Glutamatergic neuron (in vitro differentiated cells): ENCODE results near the gene IL10RB. TPM values are rescaled to one million over a fixed set of nuclear protein-coding genes. Genes with fewer than 3 reads are reported as not detected.

Source experiments
- DNase-seq: peaks from one replicate; pipeline ENCODE4 v3.0.0; 2022
- H3K27ac Mint-ChIP-seq: one replicate; pipeline ENCODE4 v1.8.0; 2020; ENCODE audit warnings: mild to moderate bottlenecking, mixed read lengths, inconsistent platforms; ENCODE audit not compliant: unreplicated experiment
- H3K27me3 Mint-ChIP-seq: one replicate; pipeline ENCODE4 v1.8.0; 2020; ENCODE audit warnings: mild to moderate bottlenecking, moderate library complexity, mixed read lengths, inconsistent platforms; ENCODE audit not compliant: unreplicated experiment
- H3K36me3 Mint-ChIP-seq: one replicate; pipeline ENCODE4 v1.8.0; 2020; ENCODE audit warnings: mild to moderate bottlenecking, mixed read lengths, inconsistent platforms; ENCODE audit not compliant: unreplicated experiment
- H3K4me1 Mint-ChIP-seq: one replicate; pipeline ENCODE4 v1.8.0; 2020; ENCODE audit warnings: mild to moderate bottlenecking, low read depth, mixed read lengths, inconsistent platforms; ENCODE audit not compliant: unreplicated experiment
- H3K4me3 Mint-ChIP-seq: one replicate; pipeline ENCODE4 v1.8.0; 2020; ENCODE audit warnings: mild to moderate bottlenecking, mixed read lengths, inconsistent platforms; ENCODE audit not compliant: unreplicated experiment
- H3K9me3 Mint-ChIP-seq: one replicate; pipeline ENCODE4 v1.8.0; 2020; ENCODE audit warnings: mild to moderate bottlenecking, moderate library complexity, mixed read lengths, inconsistent platforms; ENCODE audit not compliant: unreplicated experiment
- total RNA-seq: library from RNA; stranded (reverse); fragmentation: NEBNext Ultra II Directional; extraction: Animal tissue kit (Norgen Biotek cat#: 25700); gene quantifications from one replicate; pipeline ENCODE4 v1.2.1, GENCODE V29; 2021; ENCODE audit not compliant: unreplicated experiment
- TF ChIP-seq, protein P1 (sequence below): fragments of 200-600 bp; sonication (generic); IDR thresholded peaks from one replicate; pipeline ENCODE4 v1.5.0; 2021; ENCODE audit not compliant: partially characterized antibody, unreplicated experiment

The IL10RB gene
- total RNA-seq, 1 donor from 2014 or later: 4.7 TPM

DNA sequence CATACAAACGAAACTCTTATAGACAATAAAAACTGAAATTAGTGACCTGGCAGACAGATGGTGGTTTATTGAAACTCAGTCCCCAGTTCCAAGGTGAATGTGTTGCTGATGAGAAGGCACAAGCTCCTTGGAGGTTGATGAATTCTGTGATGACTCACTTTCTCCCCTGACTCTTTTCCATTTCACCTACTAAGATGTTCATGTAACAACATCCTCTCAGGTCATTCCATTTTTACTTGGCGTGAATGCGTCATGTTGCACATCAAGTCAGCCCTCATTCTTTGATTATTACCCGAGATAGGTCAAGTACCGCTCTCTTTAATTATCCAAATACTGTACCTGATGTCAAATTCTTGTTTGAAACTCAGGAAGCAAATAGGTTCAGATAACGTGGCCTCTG is 10.1 kb upstream of the IL10RB start:
- DNase-seq: no peak
- Mint-ChIP-seq H3K27ac (no peak overlapping the region), H3K27me3 (peaks cover 5% of the 10 kb centered on the region), H3K9me3 (peaks cover 4% of the 10 kb centered on the region), H3K4me1 (peaks cover 8% of the 10 kb centered on the region), H3K4me3 (no peak overlapping the region), H3K36me3 (peaks cover 17% of the 10 kb centered on the region)
- TF ChIP-seq, protein P1, sequence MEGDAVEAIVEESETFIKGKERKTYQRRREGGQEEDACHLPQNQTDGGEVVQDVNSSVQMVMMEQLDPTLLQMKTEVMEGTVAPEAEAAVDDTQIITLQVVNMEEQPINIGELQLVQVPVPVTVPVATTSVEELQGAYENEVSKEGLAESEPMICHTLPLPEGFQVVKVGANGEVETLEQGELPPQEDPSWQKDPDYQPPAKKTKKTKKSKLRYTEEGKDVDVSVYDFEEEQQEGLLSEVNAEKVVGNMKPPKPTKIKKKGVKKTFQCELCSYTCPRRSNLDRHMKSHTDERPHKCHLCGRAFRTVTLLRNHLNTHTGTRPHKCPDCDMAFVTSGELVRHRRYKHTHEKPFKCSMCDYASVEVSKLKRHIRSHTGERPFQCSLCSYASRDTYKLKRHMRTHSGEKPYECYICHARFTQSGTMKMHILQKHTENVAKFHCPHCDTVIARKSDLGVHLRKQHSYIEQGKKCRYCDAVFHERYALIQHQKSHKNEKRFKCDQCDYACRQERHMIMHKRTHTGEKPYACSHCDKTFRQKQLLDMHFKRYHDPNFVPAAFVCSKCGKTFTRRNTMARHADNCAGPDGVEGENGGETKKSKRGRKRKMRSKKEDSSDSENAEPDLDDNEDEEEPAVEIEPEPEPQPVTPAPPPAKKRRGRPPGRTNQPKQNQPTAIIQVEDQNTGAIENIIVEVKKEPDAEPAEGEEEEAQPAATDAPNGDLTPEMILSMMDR: no peak

DNA sequence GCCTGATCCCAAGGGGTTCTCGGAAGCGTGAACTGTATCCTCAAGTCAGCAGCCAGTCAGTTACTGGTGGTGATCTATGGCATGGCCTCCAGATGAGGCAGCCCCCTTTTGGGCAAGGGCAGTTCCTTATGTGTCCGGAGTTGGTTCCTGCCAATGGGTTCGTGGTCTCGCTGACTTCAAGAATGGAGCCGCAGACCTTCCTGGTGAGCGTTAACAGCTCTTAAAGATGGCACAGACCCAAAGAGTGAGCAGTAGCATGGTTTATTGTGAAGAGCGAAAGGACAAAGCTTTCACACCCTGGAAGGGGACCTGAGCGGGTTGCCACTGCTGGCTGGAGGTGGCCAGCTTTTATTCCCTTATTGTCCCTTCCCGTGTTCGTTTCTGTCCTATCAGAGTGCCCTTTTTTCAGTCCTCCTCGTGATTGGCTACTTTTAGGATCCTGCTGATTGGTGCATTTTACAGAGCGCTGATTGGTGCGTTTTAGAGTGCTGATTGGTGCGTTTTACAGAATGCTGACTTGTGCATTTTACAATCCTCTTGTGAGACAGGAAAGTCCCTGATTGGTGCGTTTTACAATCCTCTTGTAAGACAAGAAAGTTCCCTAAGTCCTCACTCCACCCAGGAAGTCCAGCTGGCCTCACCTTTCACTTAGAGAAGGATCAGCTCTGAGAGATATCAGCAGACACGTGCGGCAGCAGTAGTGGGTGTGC is 8.9 kb upstream of the IL10RB start:
- Mint-ChIP-seq H3K9me3 (peaks cover 4% of the 10 kb centered on the region), H3K4me1 (peaks cover 8% of the 10 kb centered on the region), H3K27ac (no peak overlapping the region), H3K27me3 (peaks cover 5% of the 10 kb centered on the region), H3K4me3 (no peak overlapping the region), H3K36me3 (peaks cover 15% of the 10 kb centered on the region)
- TF ChIP-seq, protein P1: no peak
- no peak for DNase-seq

DNA sequence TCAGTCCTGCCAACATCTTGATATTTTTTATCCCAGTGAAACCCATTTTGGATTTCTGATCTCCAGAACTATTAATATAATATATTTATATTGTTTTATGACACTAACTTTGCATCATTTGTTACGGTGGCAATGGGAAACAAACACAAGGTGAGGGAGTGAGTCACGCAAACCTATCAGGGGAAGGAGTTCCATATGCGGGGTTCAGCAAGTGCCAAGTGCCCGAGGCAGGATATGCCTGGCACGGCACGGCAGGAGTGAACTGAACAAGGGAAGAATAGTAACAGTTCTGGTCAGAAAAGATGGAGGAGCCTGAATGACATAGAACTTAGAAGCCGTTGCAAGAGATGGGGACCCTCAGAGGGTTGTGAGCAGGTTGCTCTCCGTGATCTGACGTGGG is 7.7 kb upstream of the IL10RB start:
- Mint-ChIP-seq H3K27ac (no peak overlapping the region), H3K27me3 (peaks cover 5% of the 10 kb centered on the region), H3K9me3 (peaks cover 4% of the 10 kb centered on the region), H3K4me1 (peaks cover 8% of the 10 kb centered on the region), H3K4me3 (no peak overlapping the region), H3K36me3 (peaks cover 15% of the 10 kb centered on the region)
- TF ChIP-seq, protein P1: no peak
- DNase-seq: no peak

DNA sequence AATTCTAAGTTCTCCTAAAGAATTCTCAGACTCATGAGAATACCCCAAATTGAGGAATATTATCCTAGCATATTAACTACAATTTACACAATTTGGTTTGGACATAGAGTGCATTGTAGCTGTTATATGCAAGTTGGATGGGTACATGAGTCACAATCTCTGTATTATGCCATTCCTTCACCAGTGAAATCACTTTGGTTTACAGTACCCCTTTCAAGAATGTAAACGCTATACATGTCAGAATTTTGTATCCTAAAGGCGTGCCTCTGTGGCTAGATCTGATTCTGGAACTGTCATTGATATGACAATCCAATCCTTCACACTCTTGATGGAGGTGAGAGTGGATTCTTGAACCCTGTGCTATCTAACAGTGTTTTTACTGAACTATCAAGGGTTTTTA is 6.7 kb upstream of the IL10RB start:
- H3K27ac Mint-ChIP-seq: no peak overlapping the region
- H3K27me3 Mint-ChIP-seq: peaks cover 5% of the 10 kb centered on the region
- TF ChIP-seq, protein P1: no peak
- peaks cover 8% of the 10 kb centered on the region for H3K4me1 Mint-ChIP-seq
- H3K9me3 Mint-ChIP-seq: peaks cover 6% of the 10 kb centered on the region
- no peak for DNase-seq
- no peak overlapping the region for H3K4me3 Mint-ChIP-seq
- peaks cover 15% of the 10 kb centered on the region for H3K36me3 Mint-ChIP-seq

DNA sequence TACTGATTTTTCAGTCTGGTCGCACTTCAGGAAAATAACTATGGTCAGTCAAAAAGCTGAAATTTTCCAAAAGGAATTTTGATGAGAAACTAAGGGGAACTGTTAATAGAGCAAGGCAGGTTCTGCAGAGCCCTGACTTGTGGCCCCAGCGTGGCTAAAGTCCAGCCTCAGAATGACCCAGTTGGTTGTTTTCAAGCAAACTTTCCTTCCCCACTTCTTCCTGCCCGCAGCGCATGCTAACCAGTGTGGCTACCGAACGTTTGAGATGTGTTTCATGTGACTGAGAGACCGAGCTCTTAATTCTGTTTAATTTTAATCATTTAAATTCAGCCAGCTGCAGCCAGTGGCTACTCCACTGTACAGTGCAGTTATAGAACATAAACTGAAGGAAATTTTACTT is 6.2 kb upstream of the IL10RB start:
- Mint-ChIP-seq H3K4me3 (no peak overlapping the region), H3K4me1 (peaks cover 8% of the 10 kb centered on the region), H3K27me3 (peaks cover 5% of the 10 kb centered on the region), H3K9me3 (peaks cover 6% of the 10 kb centered on the region), H3K27ac (no peak overlapping the region), H3K36me3 (peaks cover 15% of the 10 kb centered on the region)
- TF ChIP-seq, protein P1: no peak
- no peak for DNase-seq
